Activated T-cell treated with anti-CD3 and anti-CD28 coated beads for 48 hours (primary cell): Measurements from ENCODE around the gene YARS2.
A peak's percentile ranks its signal among the peaks of the same experiment; 100 is the strongest.

ENCODE experiments used
- DNase-seq: peaks from one replicate; pipeline ENCODE4 v3.0.0-alpha.2; 2020; ENCODE audit warnings: low read depth

YARS2 gene

GRCh38 chr12:32755654-32756475, at the start of gene YARS2:
Gene YARS2, minus strand, starts transcription at chr12:32755897. Its CDS starts 23 bp downstream, at chr12:32755874.
- DNase-seq, result peak; percentile 76

- no peak for DNase-seq
Observed at GRCh38 chr12:32804301-32804700, 48.6 kb upstream of the YARS2 start.

DNA sequence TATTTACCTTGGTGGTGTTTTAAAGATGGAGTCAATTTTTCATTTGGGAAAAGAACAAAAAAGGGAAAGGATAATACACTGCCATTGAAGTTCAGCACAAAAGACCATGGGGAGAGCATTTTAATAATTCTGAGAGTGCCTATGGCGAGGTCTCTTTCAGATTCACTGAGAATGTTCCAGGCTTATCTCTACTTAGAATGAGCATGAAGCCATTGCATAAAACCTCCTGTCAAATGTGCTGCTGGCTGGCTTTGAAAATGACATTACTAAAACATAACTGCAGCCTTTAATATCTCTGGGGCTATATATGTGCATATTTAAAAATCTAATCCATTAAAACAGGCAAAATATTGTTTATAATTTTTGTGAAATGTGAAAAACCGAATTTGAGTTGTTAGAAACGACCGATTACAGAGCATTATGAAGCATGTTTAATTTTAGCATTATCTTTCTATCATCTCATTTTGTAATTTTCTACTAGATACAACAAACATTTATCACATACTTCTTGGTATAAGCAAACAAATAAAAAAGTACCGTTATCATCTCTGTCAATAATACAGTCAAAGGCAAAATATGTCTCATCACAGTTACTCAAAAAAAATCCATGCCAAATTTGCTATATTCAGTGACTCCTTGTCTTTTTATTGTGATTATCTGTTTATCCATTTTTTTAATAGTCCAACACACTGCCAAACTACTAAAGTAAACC, 45.7 kb upstream of the YARS2 start:
- no peak for DNase-seq

- DNase-seq, result no peak
Observed at GRCh38 chr12:32794281-32794680, 38.6 kb upstream of the YARS2 start.

DNA sequence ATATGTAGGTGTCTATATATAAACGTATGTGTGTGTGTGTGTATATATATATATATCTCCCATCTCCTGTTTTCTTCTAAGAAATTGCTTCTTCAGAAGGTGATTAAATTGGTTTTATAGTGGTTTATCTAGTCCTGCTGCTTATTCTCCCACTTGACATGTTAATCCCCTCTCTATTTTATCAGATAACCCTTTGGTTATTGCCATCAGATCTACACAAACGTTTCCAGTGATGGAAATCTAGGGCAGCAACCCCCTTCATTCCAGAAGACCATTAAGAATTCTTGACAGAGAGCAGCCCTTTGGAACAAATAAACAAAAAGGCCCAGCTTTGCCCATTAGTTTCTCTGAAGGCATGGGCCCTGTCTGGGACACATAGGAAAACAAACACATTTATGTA, 34.2 kb upstream of the YARS2 start:
- no peak for DNase-seq

GRCh38 chr12:32789446-32789845, 33.7 kb upstream of the YARS2 start:
- no peak for DNase-seq

DNA sequence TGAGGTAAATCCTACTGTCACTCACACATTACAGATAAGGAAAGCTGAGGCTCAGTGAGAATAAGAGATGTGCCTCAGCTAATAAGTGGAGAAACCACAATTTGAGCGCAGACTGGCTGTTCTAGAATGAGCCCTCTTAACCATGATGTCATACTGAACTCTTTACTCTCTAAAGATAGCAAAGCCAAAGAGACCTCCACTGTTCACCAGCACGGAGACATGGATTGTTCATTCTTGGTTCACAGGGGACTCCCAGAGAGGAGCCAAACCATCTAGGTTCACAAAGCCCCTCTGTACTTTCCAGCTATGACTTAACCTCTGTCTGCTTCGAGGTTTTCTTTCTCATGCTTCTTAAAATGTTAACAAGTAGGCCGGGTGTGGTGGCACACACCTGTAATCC, 32.7 kb upstream of the YARS2 start:
- no peak for DNase-seq

GRCh38 chr12:32785557-32785956, 29.9 kb upstream of the YARS2 start:
- no peak for DNase-seq

DNA sequence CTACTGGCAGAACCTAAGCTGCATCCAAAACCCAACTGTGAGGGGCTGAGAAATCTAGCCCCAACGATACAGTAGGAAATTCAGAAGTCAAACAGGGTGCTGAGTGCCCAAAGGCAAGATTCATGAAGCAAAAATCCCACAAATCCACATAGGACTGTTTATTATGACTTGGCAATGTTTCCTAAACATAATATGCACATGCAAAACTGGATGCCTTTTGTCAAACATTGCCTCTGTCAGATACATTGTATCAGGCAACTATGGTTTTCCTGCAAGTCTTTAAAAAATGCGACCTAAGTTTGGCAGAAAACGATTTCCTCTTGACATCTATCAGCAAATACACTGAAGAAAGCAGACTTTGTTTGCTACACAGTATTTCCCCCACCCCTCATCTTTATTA, 27.3 kb upstream of the YARS2 start:
- DNase-seq, result no peak

DNA sequence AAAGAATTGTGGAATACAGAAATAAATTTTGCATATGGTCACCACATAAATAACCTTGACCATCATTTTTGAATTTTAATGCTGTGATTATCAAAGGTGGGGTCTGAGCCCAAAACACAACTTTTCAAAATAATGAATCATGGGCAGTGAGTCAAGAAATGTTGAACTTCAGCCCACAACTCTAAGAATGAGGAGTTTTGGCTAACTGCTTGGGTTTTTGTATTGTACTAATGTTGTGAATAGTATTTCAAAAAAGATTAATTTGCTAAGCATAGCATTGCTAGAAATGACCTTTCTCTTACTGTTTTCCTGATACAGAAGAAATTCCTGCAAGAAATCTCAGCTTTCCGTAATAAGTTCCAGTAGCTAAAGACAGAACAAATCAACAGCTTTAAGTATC, 24.4 kb upstream of the YARS2 start:
- no peak for DNase-seq

GRCh38 chr12:32777691-32778175, 22.0 kb upstream of the YARS2 start:
- DNase-seq, result no peak

DNA sequence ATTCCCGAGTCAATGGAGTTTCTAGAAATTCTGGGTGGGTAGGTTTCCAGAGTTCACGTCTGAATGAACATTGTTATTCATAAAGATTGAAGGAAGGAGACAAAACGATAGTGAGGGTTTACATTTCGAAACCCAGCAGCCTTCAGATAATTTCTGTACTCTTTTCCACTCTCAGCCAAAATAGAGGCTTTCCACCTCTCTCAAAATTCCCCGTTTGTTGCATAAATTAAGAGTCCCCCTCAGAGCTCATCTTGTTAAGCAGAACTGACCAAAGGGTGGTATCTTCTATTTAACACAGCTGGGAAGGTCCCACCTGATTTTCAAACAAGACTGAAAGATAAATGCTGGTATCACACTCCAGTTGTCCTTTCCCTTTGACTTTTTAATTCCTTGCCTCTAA, 21.5 kb upstream of the YARS2 start:
- DNase-seq, result no peak

GRCh38 chr12:32776258-32776657, 20.6 kb upstream of the YARS2 start:
- DNase-seq, result no peak

DNA sequence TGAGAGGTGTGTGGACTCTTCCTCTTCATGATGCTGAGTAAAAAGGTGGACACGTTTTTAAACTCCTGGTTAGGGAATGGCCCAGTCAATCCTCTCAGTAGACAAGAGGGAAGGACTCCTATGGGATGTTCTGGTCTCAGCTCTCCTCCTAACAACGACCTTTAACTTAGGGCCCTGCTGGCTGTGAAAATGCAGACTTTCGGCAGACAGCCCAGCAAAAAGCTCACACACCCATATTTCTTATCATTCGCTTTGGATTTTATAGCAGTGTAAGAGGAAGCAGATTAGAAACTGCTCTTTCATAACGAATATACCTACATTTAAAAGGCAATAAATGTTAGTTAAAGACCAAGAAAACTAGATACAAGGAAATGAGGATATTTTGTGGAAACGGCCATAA, 18.0 kb upstream of the YARS2 start:
- no peak for DNase-seq

DNA sequence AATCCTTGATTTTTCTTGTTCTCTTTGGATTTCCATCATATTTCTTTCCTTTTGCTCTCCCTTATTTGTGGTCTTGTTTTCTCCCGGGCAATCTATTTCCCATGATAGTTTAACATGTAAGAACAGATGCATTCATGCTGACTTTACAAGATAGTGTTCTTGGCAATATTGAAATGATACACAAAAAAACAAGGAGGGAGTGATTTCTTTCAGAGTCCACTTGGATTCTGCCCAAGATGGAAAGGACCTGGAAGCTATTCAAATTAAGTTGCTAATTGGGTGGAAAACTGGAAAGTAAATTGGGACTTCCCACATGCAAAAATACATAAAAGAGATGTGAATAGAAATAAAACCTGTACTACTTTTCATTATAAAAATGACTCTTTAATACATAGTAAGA, 14.4 kb upstream of the YARS2 start:
- no peak for DNase-seq

GRCh38 chr12:32768518-32768917, 12.8 kb upstream of the YARS2 start:
- DNase-seq, result no peak

DNA sequence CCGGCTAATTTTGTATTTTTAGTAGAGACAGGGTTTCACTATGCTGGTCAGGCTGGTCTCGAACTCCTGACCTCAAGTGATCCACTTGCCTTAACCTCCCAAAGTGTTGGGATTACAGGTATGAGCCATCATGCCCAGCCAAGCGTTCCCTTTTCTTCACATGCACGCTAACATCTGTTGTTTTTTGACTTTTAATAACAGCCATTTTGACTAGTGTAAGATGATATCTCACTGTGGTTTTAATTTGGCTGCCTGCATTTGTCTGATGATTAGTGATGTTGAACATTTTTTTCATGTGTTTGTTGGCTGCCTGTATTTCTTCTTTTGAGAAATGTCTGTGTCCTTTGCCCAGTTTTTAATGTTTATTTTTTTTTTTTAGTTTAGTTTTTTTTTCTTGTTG, 10.2 kb upstream of the YARS2 start:
- DNase-seq, result no peak

- DNase-seq, result no peak
Observed at GRCh38 chr12:32761716-32762115, 6.0 kb upstream of the YARS2 start.

- no peak for DNase-seq
Observed at GRCh38 chr12:32757157-32757556, 1.5 kb upstream of the YARS2 start.

GRCh38 chr12:32756476-32757066, 874 bp upstream of the YARS2 start:
- DNase-seq, result no peak

DNA sequence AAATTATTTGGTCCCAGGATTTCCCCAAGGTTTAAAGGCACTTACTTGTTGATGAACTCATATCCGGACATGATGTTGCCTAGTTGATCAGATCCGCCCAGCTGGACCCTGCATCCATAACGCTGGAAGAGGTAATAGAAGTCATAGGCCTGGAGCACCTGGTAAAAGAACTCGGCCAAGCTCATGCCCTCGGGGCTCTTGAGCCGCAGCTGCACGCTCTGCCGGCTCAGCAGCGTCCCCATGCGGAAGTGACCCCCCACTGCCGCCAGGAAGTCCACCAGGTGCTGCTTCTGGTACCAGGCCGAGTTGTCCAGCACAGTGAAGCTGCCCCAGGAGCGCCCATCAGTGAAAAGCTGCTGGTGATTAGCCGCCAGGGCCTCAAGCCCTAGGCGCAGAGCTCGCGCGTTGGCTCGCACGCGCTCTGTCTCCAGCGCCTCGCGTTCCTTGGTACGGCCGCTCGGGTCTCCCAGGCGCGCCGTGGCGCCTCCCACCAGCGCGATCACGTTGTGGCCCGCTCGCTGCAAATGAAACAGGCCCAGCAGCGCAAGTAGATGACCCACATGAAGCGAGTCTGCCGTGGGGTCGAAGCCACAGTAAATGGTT, 545 bp downstream of the YARS2 start:
- peak; percentile 65 for DNase-seq

- DNase-seq, result no peak
Observed at GRCh38 chr12:32754111-32754510, 1.6 kb downstream of the YARS2 start.

DNA sequence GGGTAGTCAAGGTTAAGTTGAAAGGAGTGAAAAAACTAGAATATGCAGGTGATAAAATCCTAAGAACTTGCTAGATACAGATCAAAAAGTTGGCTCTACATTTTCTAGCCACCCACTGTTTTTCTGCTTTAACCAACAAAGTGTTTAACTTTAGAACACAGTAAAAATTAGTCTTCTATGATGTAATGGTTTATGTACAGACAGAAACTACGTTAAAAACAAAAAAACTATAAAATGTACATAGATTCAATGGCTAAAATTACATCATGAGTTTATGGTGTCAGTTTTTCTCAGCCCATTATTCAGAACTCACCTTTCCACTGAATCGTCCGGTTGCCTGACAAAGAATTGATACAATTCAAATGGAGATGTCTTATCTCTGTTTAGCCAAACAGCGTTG, 2.1 kb downstream of the YARS2 start:
- DNase-seq, result no peak
